Loucy (cell line): ENCODE data around the gene VWA8.

Source experiments
- CTCF ChIP-seq: fragments of 200-600 bp; sonication (generic); conservative IDR thresholded peaks from 2 replicates; pipeline ENCODE4 v1.5.1; 2014; ENCODE audit warnings: mild to moderate bottlenecking, antibody characterized with exemption, low read length
- EZH2phosphoT487 ChIP-seq: fragments of 200-600 bp; IDR thresholded peaks from 2 replicates; pipeline ENCODE4 v1.6.1; 2018; ENCODE audit warnings: antibody characterized with exemption, mild to moderate bottlenecking, moderate library complexity, borderline replicate concordance

- TF ChIP-seq CTCF (no peak), EZH2phosphoT487 (no peak)
Observed at GRCh38 chr13:41821238-41821594, 139.7 kb downstream of the VWA8 start.
